ENCODE results near the gene AREG.

Gene AREG

DNA sequence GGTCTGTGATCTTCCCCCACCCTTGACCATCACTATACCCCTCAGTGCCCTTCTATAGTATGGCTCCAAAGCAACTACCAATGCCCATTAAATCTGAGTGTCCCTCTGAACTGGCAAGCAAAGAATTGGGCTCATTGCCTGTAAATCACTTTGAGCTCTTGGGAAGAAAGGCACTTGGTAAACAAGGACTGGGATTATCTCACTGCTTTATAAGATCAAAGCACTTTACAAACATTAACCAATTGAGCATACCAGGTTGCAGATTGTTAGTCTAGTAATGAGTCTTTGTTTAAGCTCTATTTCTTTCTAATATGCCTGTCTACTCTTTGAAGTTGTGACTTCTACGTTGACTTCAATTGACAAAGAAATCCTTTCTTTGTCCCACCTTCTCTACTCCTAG lies 34.1 kb downstream of the AREG start:
- DNase-seq (ENCODE audit: low read depth), result no peak
- TF ChIP-seq CTCF (IDR thresholded peaks at IDR 0.05; ENCODE audit: control insufficient read depth, insufficient read depth, low read depth, low read length, missing control alignments), result no peak

GRCh38 chr4:74480267-74480666 lies 35.3 kb downstream of the AREG start:
- no peak overlapping the region for H3K4me3 ChIP-seq (ENCODE audit: control insufficient read depth, low read depth, low read length)
- DNase-seq (ENCODE audit: low read depth), result no peak
- TF ChIP-seq CTCF (IDR thresholded peaks at IDR 0.05; ENCODE audit: control insufficient read depth, insufficient read depth, low read depth, low read length, missing control alignments), result no peak

More for the DNA sequence above, 34.1 kb downstream of the AREG start:
- no peak overlapping the region for H3K4me3 ChIP-seq (ENCODE audit: control insufficient read depth, low read depth, low read length)

DNA sequence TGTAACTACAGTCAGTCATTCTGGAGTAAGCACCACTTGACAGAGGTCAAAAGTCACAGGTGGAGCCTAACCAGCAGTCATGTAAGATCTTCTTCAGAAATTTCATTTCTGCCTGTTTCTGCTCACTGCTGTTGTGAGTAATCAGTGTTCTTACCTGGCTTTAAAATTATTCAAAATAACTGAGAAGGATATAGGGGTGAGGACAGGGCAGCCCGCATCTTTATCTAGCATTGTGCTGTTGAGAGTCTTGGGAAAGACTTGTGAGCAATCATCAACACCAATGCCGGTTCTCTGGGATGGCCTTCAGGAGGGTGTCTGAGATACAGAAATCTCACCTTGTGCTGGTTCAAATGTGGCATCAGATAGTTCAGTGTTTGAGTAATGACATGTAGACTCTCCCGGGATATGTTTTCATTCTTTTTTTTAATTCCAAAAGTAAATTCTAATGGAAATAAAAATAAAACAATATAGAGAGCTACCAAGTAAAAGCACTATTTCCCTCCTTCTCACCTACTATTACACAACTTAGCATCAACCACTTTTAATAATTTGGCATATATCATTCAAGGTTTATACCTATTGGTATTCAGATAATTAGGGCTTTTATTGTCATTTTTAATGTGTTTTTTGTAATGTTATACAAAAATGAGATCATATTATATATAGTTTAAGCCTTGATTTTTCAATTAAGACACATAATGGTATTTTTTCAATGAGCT lies 37.1 kb downstream of the AREG start:
- no peak for DNase-seq (ENCODE audit: low read depth)
- no peak for TF ChIP-seq CTCF (IDR thresholded peaks at IDR 0.05; ENCODE audit: control insufficient read depth, insufficient read depth, low read depth, low read length, missing control alignments)
- H3K4me3 ChIP-seq (ENCODE audit: control insufficient read depth, low read depth, low read length), result no peak overlapping the region

DNA sequence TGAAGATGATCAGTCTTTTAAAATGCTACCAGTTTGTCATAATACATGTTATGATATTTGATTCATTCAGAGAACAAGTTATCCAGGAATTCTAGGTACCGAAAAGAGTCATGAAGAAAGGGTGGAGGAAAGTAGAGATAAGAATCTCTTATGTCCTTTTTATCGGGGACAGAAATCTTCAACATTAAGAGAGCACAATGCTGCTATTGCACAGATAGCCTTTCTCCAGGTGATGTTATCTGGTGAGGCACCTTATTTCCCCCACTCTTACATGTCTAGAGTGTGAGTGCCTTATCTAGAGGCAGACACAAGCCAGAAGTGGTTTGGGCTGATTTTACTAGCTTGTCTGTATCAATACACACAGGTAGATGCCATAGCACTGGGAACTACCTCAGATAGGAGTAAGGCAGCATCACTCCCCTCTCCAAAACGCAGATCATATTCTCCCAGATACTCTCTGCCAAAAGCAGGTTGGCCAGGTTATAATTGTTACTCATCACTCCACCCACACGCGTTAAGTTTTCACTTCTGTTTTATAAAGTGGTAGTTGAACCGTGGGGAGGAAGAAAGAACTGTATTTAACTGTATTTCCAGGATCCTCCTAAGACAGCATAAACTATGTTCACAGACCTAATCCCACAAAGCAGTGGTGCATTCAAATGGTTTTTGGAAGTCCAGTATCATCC lies 38.4 kb downstream of the AREG start:
- TF ChIP-seq CTCF (IDR thresholded peaks at IDR 0.05; ENCODE audit: control insufficient read depth, insufficient read depth, low read depth, low read length, missing control alignments), result no peak
- DNase-seq (ENCODE audit: low read depth), result no peak
- H3K4me3 ChIP-seq (ENCODE audit: control insufficient read depth, low read depth, low read length), result no peak overlapping the region

DNA sequence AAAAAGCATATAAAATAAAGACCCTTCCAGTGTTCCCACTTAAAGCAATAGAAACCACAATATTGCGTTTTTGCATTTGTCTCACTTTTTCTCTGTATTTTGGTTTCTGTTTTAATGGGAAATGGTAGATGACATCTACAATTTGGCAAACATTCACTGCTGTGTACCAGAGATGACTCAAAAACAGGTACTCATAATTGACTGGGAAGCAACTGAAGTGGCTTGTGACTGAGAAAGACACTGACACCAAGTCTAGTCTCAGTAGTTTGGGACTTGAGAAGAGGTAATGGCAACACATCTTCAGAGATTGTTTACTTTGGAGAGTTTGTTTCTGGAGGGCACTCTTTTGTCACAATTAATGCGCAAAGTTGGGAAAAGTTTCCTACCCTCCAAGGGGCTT lies 42.0 kb downstream of the AREG start:
- no peak for TF ChIP-seq CTCF (IDR thresholded peaks at IDR 0.05; ENCODE audit: control insufficient read depth, insufficient read depth, low read depth, low read length, missing control alignments)
- H3K4me3 ChIP-seq (ENCODE audit: control insufficient read depth, low read depth, low read length), result no peak overlapping the region
- DNase-seq (ENCODE audit: low read depth), result no peak

GRCh38 chr4:74487771-74488170 lies 42.8 kb downstream of the AREG start:
- no peak overlapping the region for H3K4me3 ChIP-seq (ENCODE audit: control insufficient read depth, low read depth, low read length)
- DNase-seq (ENCODE audit: low read depth), result no peak
- no peak for TF ChIP-seq CTCF (IDR thresholded peaks at IDR 0.05; ENCODE audit: control insufficient read depth, insufficient read depth, low read depth, low read length, missing control alignments)

Measured in AG09309 (cell line).